Inferior parietal cortex (tissue), 1 donor: Measurements from ENCODE around the gene SMAD7.

ENCODE experiments used
- DNase-seq: peaks from one replicate; pipeline ENCODE4 v3.0.0-alpha.2; 2016; ENCODE audit errors: extremely low spot score

Gene SMAD7

GRCh38 chr18:48950536-48951447, at the start of gene SMAD7:
SMAD7 (minus strand) TSS chr18:48950965; CDS start chr18:48950424, 541 bp downstream.
- no peak for DNase-seq

GRCh38 chr18:48999569-48999968, 48.8 kb upstream of the SMAD7 start:
- DNase-seq, result no peak

GRCh38 chr18:48997985-48998831, 47.4 kb upstream of the SMAD7 start:
- DNase-seq, result no peak

- no peak for DNase-seq
These were observed 46.9 kb upstream of the SMAD7 start for GRCh38 chr18:48997681-48997984.

- no peak for DNase-seq
These were observed 46.2 kb upstream of the SMAD7 start for GRCh38 chr18:48996901-48997463.

GRCh38 chr18:48996041-48996440, 45.3 kb upstream of the SMAD7 start:
- DNase-seq, result no peak

GRCh38 chr18:48994926-48995835, 44.4 kb upstream of the SMAD7 start:
- DNase-seq, result no peak

GRCh38 chr18:48994044-48994651, 43.4 kb upstream of the SMAD7 start:
- DNase-seq, result no peak

GRCh38 chr18:48993586-48993985, 42.8 kb upstream of the SMAD7 start:
- no peak for DNase-seq

GRCh38 chr18:48992791-48993555, 42.2 kb upstream of the SMAD7 start:
- DNase-seq, result no peak

GRCh38 chr18:48992133-48992532, 41.4 kb upstream of the SMAD7 start:
- DNase-seq, result no peak

- DNase-seq, result no peak
These were observed 40.9 kb upstream of the SMAD7 start for GRCh38 chr18:48991676-48992075.

- DNase-seq, result no peak
These were observed 40.5 kb upstream of the SMAD7 start for GRCh38 chr18:48991319-48991660.

GRCh38 chr18:48990481-48991318, 39.9 kb upstream of the SMAD7 start:
- DNase-seq, result no peak

GRCh38 chr18:48989304-48990303, 38.8 kb upstream of the SMAD7 start:
- DNase-seq, result no peak

- DNase-seq, result no peak
These were observed 37.9 kb upstream of the SMAD7 start for GRCh38 chr18:48988508-48989303.

GRCh38 chr18:48987821-48988220, 37.1 kb upstream of the SMAD7 start:
- DNase-seq, result no peak
